ENCODE data around the gene GPRIN1.

GPRIN1 gene

DNA sequence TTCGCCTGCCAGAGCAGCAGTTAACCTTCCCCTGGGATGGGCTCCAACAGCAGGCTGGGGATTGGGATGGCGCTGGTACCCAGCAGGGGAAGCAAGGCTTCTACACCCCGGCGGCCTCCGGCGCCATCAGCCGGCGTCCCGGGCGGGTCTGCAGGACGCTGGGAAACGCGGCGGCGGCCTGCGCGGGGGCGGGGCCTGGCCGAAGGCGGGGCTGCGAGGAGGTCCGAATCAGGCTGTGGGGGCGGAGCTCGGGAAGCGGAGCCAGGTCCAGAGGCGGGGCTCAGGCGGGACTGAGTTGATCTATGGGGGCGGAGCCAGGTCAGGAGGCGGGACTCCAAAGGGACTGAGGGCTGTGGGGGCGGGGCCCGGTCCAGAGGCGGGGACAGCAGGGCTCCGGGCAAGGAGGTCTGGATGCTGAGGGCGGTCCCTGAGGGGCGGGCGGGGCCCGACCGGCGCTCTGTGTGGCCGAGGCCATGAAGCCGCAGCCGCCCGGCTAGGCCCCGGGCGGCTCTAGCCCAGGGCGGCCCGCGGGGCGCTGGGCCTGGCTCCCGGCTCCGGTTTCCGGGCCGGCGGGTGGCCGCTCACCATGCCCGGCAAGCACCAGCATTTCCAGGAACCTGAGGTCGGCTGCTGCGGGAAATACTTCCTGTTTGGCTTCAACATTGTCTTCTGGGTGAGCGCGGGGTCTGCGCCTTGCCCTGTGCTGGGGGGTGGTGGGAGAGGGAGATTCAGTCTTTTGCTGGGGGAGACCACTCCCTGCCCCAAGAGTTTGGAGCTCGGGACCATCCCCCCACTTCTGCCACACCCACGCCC lies 37.3 kb upstream of the GPRIN1 start, which contains the start of gene TSPAN17:
Gene TSPAN17 (plus strand): TSS at position 455 of the 813 bp plus-strand sequence. CDS start 132 bp downstream, at position 587.
- Histone ChIP-seq H4K20me1 (ENCODE audit: insufficient read depth, low read length) (no peaks in the 10 kb centered on the region), H3K4me2 (ENCODE audit: low read length) (peak within 1 kb of the TSS; percentile 98), H3K36me3 (replicated peaks; ENCODE audit: low read depth, low read length) (no peaks in the 10 kb centered on the region), H3K27ac (ENCODE audit: low read length) (no peak within 1 kb of the TSS), H3K9me3 (ENCODE audit: insufficient read depth, low read length) (no peaks in the 10 kb centered on the region), H3K79me2 (ENCODE audit: low read length) (0 out of 2 replicates have a peak, but pooled peaks cover 5% of the 10 kb centered on the region), H3K27me3 (ENCODE audit: low read depth, low read length) (no peaks in the 10 kb centered on the region), H2AFZ (ENCODE audit: low read depth, low read length) (peak within 1 kb of the TSS; percentile 83), H3K9ac (ENCODE audit: low read length) (peak within 1 kb of the TSS; percentile 82), H3K4me1 (ENCODE audit: low read length) (peaks cover 13% of the 10 kb centered on the region), H3K4me3 (ENCODE audit: low read length) (peak within 1 kb of the TSS; percentile 87)
- TF ChIP-seq EZH2phosphoT487 (IDR thresholded peaks at IDR 0.05; ENCODE audit: low read depth): no peak
- TF ChIP-seq, protein P1, sequence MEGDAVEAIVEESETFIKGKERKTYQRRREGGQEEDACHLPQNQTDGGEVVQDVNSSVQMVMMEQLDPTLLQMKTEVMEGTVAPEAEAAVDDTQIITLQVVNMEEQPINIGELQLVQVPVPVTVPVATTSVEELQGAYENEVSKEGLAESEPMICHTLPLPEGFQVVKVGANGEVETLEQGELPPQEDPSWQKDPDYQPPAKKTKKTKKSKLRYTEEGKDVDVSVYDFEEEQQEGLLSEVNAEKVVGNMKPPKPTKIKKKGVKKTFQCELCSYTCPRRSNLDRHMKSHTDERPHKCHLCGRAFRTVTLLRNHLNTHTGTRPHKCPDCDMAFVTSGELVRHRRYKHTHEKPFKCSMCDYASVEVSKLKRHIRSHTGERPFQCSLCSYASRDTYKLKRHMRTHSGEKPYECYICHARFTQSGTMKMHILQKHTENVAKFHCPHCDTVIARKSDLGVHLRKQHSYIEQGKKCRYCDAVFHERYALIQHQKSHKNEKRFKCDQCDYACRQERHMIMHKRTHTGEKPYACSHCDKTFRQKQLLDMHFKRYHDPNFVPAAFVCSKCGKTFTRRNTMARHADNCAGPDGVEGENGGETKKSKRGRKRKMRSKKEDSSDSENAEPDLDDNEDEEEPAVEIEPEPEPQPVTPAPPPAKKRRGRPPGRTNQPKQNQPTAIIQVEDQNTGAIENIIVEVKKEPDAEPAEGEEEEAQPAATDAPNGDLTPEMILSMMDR (IDR thresholded peaks at IDR 0.05; ENCODE audit: low read depth, low read length): peak; percentile 50

DNA sequence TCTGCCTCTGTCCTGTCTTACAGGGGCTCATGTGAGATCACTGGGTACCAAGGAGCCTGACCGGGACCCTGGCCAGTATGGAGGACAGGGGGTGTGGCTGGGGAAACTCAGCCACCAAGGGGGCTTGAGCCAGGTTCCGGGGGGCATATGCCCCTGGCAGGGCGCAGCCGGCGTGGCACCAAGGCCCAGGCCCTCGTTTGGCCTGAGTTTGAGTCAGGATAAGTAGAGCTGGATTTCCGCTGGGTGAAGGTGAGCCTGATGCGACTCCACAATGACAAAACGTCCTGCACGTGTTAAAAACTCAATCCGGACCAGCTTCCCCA lies 36.7 kb upstream of the GPRIN1 start:
- Histone ChIP-seq H3K4me2 (ENCODE audit: low read length) (peak overlapping the region; percentile 98), H2AFZ (ENCODE audit: low read depth, low read length) (peak overlapping the region; percentile 83), H3K27me3 (ENCODE audit: low read depth, low read length) (no peaks in the 10 kb centered on the region), H3K36me3 (replicated peaks; ENCODE audit: low read depth, low read length) (no peaks in the 10 kb centered on the region), H3K79me2 (ENCODE audit: low read length) (0 out of 2 replicates have a peak, but pooled peaks cover 5% of the 10 kb centered on the region), H3K4me1 (ENCODE audit: low read length) (peaks cover 13% of the 10 kb centered on the region), H4K20me1 (ENCODE audit: insufficient read depth, low read length) (no peaks in the 10 kb centered on the region), H3K9me3 (ENCODE audit: insufficient read depth, low read length) (no peaks in the 10 kb centered on the region), H3K9ac (ENCODE audit: low read length) (peak overlapping the region; percentile 82), H3K4me3 (ENCODE audit: low read length) (peak overlapping the region; percentile 87), H3K27ac (ENCODE audit: low read length) (no peak overlapping the region)
- TF ChIP-seq EZH2phosphoT487 (IDR thresholded peaks at IDR 0.05; ENCODE audit: low read depth): no peak
- TF ChIP-seq, protein P1 (IDR thresholded peaks at IDR 0.05; ENCODE audit: low read depth, low read length): no peak

DNA sequence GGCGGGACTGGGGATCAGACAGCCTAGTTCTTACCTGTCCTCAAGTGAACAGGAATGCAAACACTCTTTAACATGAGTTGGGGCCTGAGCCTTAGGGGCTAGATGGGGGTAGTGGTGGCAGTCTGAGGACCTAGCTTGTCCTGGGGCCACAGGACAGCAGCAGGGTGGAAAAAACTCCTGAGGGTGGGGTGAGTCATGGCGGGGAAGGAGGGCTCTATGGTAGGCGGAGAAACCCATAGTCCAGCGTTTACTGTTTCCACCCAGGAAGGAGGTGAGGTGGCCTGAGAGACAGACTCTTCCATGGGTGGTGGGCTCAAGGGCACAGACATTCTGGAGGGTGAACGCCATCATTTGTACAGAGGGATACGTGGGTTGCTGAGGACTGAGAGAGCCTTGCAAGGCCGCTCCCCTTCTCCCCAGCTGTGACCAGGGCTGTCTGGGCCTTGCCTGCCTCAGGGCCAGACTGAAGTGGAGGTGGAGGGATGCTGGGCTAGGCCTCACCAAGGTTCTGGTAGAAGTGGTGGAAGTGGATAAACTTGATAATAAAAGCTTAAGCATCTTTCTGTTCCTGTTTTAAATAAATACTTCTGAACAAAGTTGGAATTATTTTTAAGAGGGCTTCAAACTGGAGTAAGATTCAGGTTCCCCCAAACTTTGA lies 36.2 kb upstream of the GPRIN1 start:
- no peaks in the 10 kb centered on the region for H4K20me1 ChIP-seq (ENCODE audit: insufficient read depth, low read length)
- H3K79me2 ChIP-seq (ENCODE audit: low read length): 0 out of 2 replicates have a peak, but pooled peaks cover 5% of the 10 kb centered on the region
- peak overlapping the region; percentile 82 for H3K9ac ChIP-seq (ENCODE audit: low read length)
- peak overlapping the region; percentile 87 for H3K4me3 ChIP-seq (ENCODE audit: low read length)
- H3K36me3 ChIP-seq (replicated peaks; ENCODE audit: low read depth, low read length): no peaks in the 10 kb centered on the region
- peak overlapping the region; percentile 98 for H3K4me2 ChIP-seq (ENCODE audit: low read length)
- TF ChIP-seq EZH2phosphoT487 (IDR thresholded peaks at IDR 0.05; ENCODE audit: low read depth): no peak
- TF ChIP-seq, protein P1 (IDR thresholded peaks at IDR 0.05; ENCODE audit: low read depth, low read length): no peak
- no peaks in the 10 kb centered on the region for H3K27me3 ChIP-seq (ENCODE audit: low read depth, low read length)
- H3K4me1 ChIP-seq (ENCODE audit: low read length): peaks cover 13% of the 10 kb centered on the region
- H3K27ac ChIP-seq (ENCODE audit: low read length): no peak overlapping the region
- peak overlapping the region; percentile 83 for H2AFZ ChIP-seq (ENCODE audit: low read depth, low read length)
- no peaks in the 10 kb centered on the region for H3K9me3 ChIP-seq (ENCODE audit: insufficient read depth, low read length)
